Thyroid gland (tissue), 4 donors: ENCODE measurements around the gene SLC41A2.

ENCODE experiments used
- CTCF ChIP-seq, 6 experiments: fragments of 200-600 bp in 3 of 6; fragments of 450-650 bp in 3 of 6; sonication (generic) in 3 of 6; IDR thresholded peaks; one replicate each; pipeline ENCODE4 v1.5.1; 2016 to 2019; ENCODE audit warnings: antibody characterized with exemption in 6 of 6, mild to moderate bottlenecking in 2 of 6, inconsistent platforms in 1 of 6, moderate library complexity in 1 of 6
- POLR2A ChIP-seq, 2 donors: fragments of 450-650 bp; IDR thresholded peaks; one replicate each; pipeline ENCODE4 v1.6.1; 2017; ENCODE audit warnings: antibody characterized with exemption in 2 of 2, mild to moderate bottlenecking in 2 of 2, moderate library complexity in 1 of 2

- TF ChIP-seq CTCF (IDR thresholded peaks at IDR 0.05) (no peak), POLR2A (IDR thresholded peaks at IDR 0.05) (no peak)
Measured at GRCh38 chr12:104955703-104956102, 2.4 kb downstream of the SLC41A2 start.
